ENCODE measurements around the gene BTRC. TPM values are rescaled to one million over a fixed set of nuclear protein-coding genes. Genes with fewer than 3 reads are reported as not detected.
"Not testable (repeated sequence)": the region's sequence is repeated elsewhere in the genome, so short reads cannot be mapped to it uniquely, and the experiment has no call there.

Gene BTRC
- total RNA-seq, 1 donor from 2014 or later, result 19.0 TPM

- no peak overlapping the region for H3K27ac Mint-ChIP-seq
- intact Hi-C loops (cut with micrococcal nuclease), result no loop called here
- H3K36me3 Mint-ChIP-seq (ENCODE audit: low read depth), result peaks cover 3% of the 10 kb centered on the region
- H3K4me1 Mint-ChIP-seq, result peaks cover 2% of the 10 kb centered on the region
- no peaks in the 10 kb centered on the region for H3K27me3 Mint-ChIP-seq
- H3K4me3 Mint-ChIP-seq, result no peak overlapping the region
- no peak for DNase-seq
- no peaks in the 10 kb centered on the region for H3K9me3 Mint-ChIP-seq
Measured at GRCh38 chr10:101385866-101386658, 32.1 kb downstream of the BTRC start.

GRCh38 chr10:101386659-101387259 is 32.8 kb downstream of the BTRC start:
- Mint-ChIP-seq H3K9me3 (no peaks in the 10 kb centered on the region), H3K27ac (no peak overlapping the region), H3K4me3 (no peak overlapping the region), H3K27me3 (no peaks in the 10 kb centered on the region), H3K4me1 (no peaks in the 10 kb centered on the region), H3K36me3 (ENCODE audit: low read depth) (peaks cover 3% of the 10 kb centered on the region)
- intact Hi-C loops (cut with micrococcal nuclease), result no loop called here
- DNase-seq, result no peak

- Mint-ChIP-seq H3K4me1 (peaks cover 2% of the 10 kb centered on the region), H3K4me3 (no peak overlapping the region), H3K27ac (no peak overlapping the region), H3K27me3 (no peaks in the 10 kb centered on the region), H3K9me3 (no peaks in the 10 kb centered on the region), H3K36me3 (ENCODE audit: low read depth) (peaks cover 3% of the 10 kb centered on the region)
- no peak for DNase-seq
- intact Hi-C loops (cut with micrococcal nuclease), result no loop called here
Measured at GRCh38 chr10:101388676-101389276, 34.8 kb downstream of the BTRC start.

- H3K9me3 Mint-ChIP-seq; H3K4me1 Mint-ChIP-seq; H3K27ac Mint-ChIP-seq; H3K27me3 Mint-ChIP-seq; H3K36me3 Mint-ChIP-seq (ENCODE audit: low read depth); H3K4me3 Mint-ChIP-seq; intact Hi-C loops (cut with micrococcal nuclease); DNase-seq: not testable (repeated sequence)
Measured at GRCh38 chr10:101389532-101389931, 35.6 kb downstream of the BTRC start.

GRCh38 chr10:101389986-101390531 is 36.1 kb downstream of the BTRC start:
- Mint-ChIP-seq H3K4me1 (peaks cover 2% of the 10 kb centered on the region), H3K27me3 (no peaks in the 10 kb centered on the region), H3K4me3 (no peak overlapping the region), H3K27ac (no peak overlapping the region), H3K36me3 (ENCODE audit: low read depth) (peaks cover 3% of the 10 kb centered on the region), H3K9me3 (no peaks in the 10 kb centered on the region)
- intact Hi-C loops (cut with micrococcal nuclease), result no loop called here
- DNase-seq, result no peak

GRCh38 chr10:101393378-101393777 is 39.4 kb downstream of the BTRC start:
- intact Hi-C loops (cut with micrococcal nuclease), result no loop called here
- no peak overlapping the region for H3K4me3 Mint-ChIP-seq
- peaks cover 5% of the 10 kb centered on the region for H3K4me1 Mint-ChIP-seq
- no peaks in the 10 kb centered on the region for H3K9me3 Mint-ChIP-seq
- no peak for DNase-seq
- peaks cover 3% of the 10 kb centered on the region for H3K36me3 Mint-ChIP-seq (ENCODE audit: low read depth)
- H3K27ac Mint-ChIP-seq, result no peak overlapping the region
- H3K27me3 Mint-ChIP-seq, result no peaks in the 10 kb centered on the region

- DNase-seq, result no peak
- Mint-ChIP-seq H3K27me3 (no peaks in the 10 kb centered on the region), H3K4me3 (no peak overlapping the region), H3K9me3 (no peaks in the 10 kb centered on the region), H3K36me3 (ENCODE audit: low read depth) (no peaks in the 10 kb centered on the region), H3K4me1 (peaks cover 5% of the 10 kb centered on the region), H3K27ac (no peak overlapping the region)
- intact Hi-C loops (cut with micrococcal nuclease), result no loop called here
Measured at GRCh38 chr10:101394524-101395133, 40.7 kb downstream of the BTRC start.

GRCh38 chr10:101397140-101397539 is 43.2 kb downstream of the BTRC start:
- no peaks in the 10 kb centered on the region for H3K36me3 Mint-ChIP-seq (ENCODE audit: low read depth)

GRCh38 chr10:101400585-101400984 is 46.6 kb downstream of the BTRC start:
- Mint-ChIP-seq H3K27ac (no peak overlapping the region), H3K9me3 (no peaks in the 10 kb centered on the region), H3K4me1 (peaks cover 3% of the 10 kb centered on the region), H3K4me3 (no peak overlapping the region), H3K27me3 (no peaks in the 10 kb centered on the region), H3K36me3 (ENCODE audit: low read depth) (no peaks in the 10 kb centered on the region)
- intact Hi-C loops (cut with micrococcal nuclease), result no loop called here
- DNase-seq, result no peak

More at GRCh38 chr10:101397140-101397539, 43.2 kb downstream of the BTRC start:
- H3K4me1 Mint-ChIP-seq, result peaks cover 5% of the 10 kb centered on the region
- no peak overlapping the region for H3K27ac Mint-ChIP-seq
- intact Hi-C loops (cut with micrococcal nuclease), result no loop called here
- peak; percentile 80 for DNase-seq
- H3K9me3 Mint-ChIP-seq, result no peaks in the 10 kb centered on the region
- H3K4me3 Mint-ChIP-seq, result no peak overlapping the region
- no peaks in the 10 kb centered on the region for H3K27me3 Mint-ChIP-seq

- no peaks in the 10 kb centered on the region for H3K36me3 Mint-ChIP-seq (ENCODE audit: low read depth)
Measured at GRCh38 chr10:101402711-101403110, 48.7 kb downstream of the BTRC start.

GRCh38 chr10:101403161-101403560 is 49.2 kb downstream of the BTRC start:
- H3K27ac Mint-ChIP-seq, result no peak overlapping the region
- intact Hi-C loops (cut with micrococcal nuclease), result no loop called here
- no peaks in the 10 kb centered on the region for H3K4me1 Mint-ChIP-seq
- no peak overlapping the region for H3K4me3 Mint-ChIP-seq
- no peaks in the 10 kb centered on the region for H3K9me3 Mint-ChIP-seq
- H3K27me3 Mint-ChIP-seq, result no peaks in the 10 kb centered on the region
- DNase-seq, result no peak
- no peaks in the 10 kb centered on the region for H3K36me3 Mint-ChIP-seq (ENCODE audit: low read depth)

More at GRCh38 chr10:101402711-101403110, 48.7 kb downstream of the BTRC start:
- H3K4me1 Mint-ChIP-seq, result no peaks in the 10 kb centered on the region
- intact Hi-C loops (cut with micrococcal nuclease), result no loop called here
- no peak for DNase-seq
- no peaks in the 10 kb centered on the region for H3K27me3 Mint-ChIP-seq
- H3K27ac Mint-ChIP-seq, result no peak overlapping the region
- no peaks in the 10 kb centered on the region for H3K9me3 Mint-ChIP-seq
- H3K4me3 Mint-ChIP-seq, result no peak overlapping the region

GRCh38 chr10:101405001-101405400 is 51.0 kb downstream of the BTRC start:
- no peak overlapping the region for H3K4me3 Mint-ChIP-seq
- DNase-seq, result no peak
- H3K4me1 Mint-ChIP-seq, result no peaks in the 10 kb centered on the region
- H3K9me3 Mint-ChIP-seq, result no peaks in the 10 kb centered on the region
- H3K27ac Mint-ChIP-seq, result no peak overlapping the region
- H3K36me3 Mint-ChIP-seq (ENCODE audit: low read depth), result peaks cover 4% of the 10 kb centered on the region
- intact Hi-C loops (cut with micrococcal nuclease), result no loop called here
- no peaks in the 10 kb centered on the region for H3K27me3 Mint-ChIP-seq

- Mint-ChIP-seq H3K9me3 (no peaks in the 10 kb centered on the region), H3K4me3 (no peak overlapping the region), H3K27me3 (no peaks in the 10 kb centered on the region), H3K27ac (no peak overlapping the region), H3K36me3 (ENCODE audit: low read depth) (peaks cover 7% of the 10 kb centered on the region), H3K4me1 (peaks cover 2% of the 10 kb centered on the region)
- intact Hi-C loops (cut with micrococcal nuclease), result no loop called here
- DNase-seq, result no peak
Measured at GRCh38 chr10:101411598-101411997, 57.6 kb downstream of the BTRC start.

GRCh38 chr10:101414034-101414433 is 60.1 kb downstream of the BTRC start:
- Mint-ChIP-seq H3K4me3 (no peak overlapping the region), H3K4me1 (peaks cover 2% of the 10 kb centered on the region), H3K27ac (no peak overlapping the region), H3K36me3 (ENCODE audit: low read depth) (peaks cover 7% of the 10 kb centered on the region), H3K9me3 (no peaks in the 10 kb centered on the region), H3K27me3 (no peaks in the 10 kb centered on the region)
- intact Hi-C loops (cut with micrococcal nuclease), result no loop called here
- DNase-seq, result no peak
